ENCODE results near the gene CDH12.

- TF ChIP-seq POLR2A (IDR thresholded peaks at IDR 0.05) (no peak), CTCF (IDR thresholded peaks at IDR 0.05) (no peak)
Observed at GRCh38 chr5:22708770-22709328, 144.3 kb downstream of the CDH12 start.

All from gastroesophageal sphincter (tissue), 3 donors.